HG02571 (cell line): Measurements from ENCODE around the gene CHCHD10.

Experiments
- ATAC-seq: cut with Tn5 transposase; IDR thresholded peaks from one replicate; pipeline ENCODE4 v1.9.1; 2021; ENCODE audit warnings: mild to moderate bottlenecking, moderate library complexity; ENCODE audit not compliant: unreplicated experiment

CHCHD10 gene

GRCh38 chr22:23773483-23774113 is 5.8 kb upstream of the CHCHD10 start:
- ATAC-seq, result no peak

GRCh38 chr22:23772649-23773473 is 5.1 kb upstream of the CHCHD10 start, which contains the start of gene MMP11:
Gene MMP11 (plus strand): TSS chr22:23772849. CDS start chr22:23772871, 22 bp downstream.
- no peak for ATAC-seq

GRCh38 chr22:23772315-23772648 is 4.5 kb upstream of the CHCHD10 start:
- ATAC-seq, result no peak

GRCh38 chr22:23769321-23769965 is 1.7 kb upstream of the CHCHD10 start:
- no peak for ATAC-seq

- ATAC-seq, result no peak
Measured at GRCh38 chr22:23767303-23767672, 484 bp downstream of the CHCHD10 start.

- ATAC-seq, result no peak
Measured at GRCh38 chr22:23764899-23765881, 2.6 kb downstream of the CHCHD10 start.

- no peak for ATAC-seq
Measured at GRCh38 chr22:23763954-23764353, 3.8 kb downstream of the CHCHD10 start.

- no peak for ATAC-seq
Measured at GRCh38 chr22:23763579-23763945, 4.2 kb downstream of the CHCHD10 start.

GRCh38 chr22:23762842-23763578 is 4.8 kb downstream of the CHCHD10 start, which contains the start of gene C22orf15:
Gene C22orf15 (plus strand): TSS chr22:23762990. CDS start chr22:23763307, 317 bp downstream.
- no peak for ATAC-seq

- no peak for ATAC-seq
Measured at GRCh38 chr22:23760056-23760455, 7.7 kb downstream of the CHCHD10 start.

- ATAC-seq, result no peak
Measured at GRCh38 chr22:23759566-23759965, 8.2 kb downstream of the CHCHD10 start.

- no peak for ATAC-seq
Measured at GRCh38 chr22:23756891-23757290, 10.9 kb downstream of the CHCHD10 start.

GRCh38 chr22:23755711-23756110 is 12.1 kb downstream of the CHCHD10 start:
- no peak for ATAC-seq

- no peak for ATAC-seq
Measured at GRCh38 chr22:23754980-23755636, 12.7 kb downstream of the CHCHD10 start.

GRCh38 chr22:23754220-23754919 is 13.4 kb downstream of the CHCHD10 start, which contains the start of gene VPREB3:
Gene VPREB3 (minus strand): TSS chr22:23754425. CDS start chr22:23754363, 62 bp downstream.
- no peak for ATAC-seq

GRCh38 chr22:23753385-23753784 is 14.4 kb downstream of the CHCHD10 start:
- no peak for ATAC-seq

- no peak for ATAC-seq
Measured at GRCh38 chr22:23752750-23753149, 15.0 kb downstream of the CHCHD10 start.

- no peak for ATAC-seq
Measured at GRCh38 chr22:23752090-23752691, 15.6 kb downstream of the CHCHD10 start.
